ENCODE results near the gene GALNT9. TPM values are rescaled to one million over a fixed set of nuclear protein-coding genes. Genes with fewer than 3 reads are reported as not detected.

GALNT9 gene
- total RNA-seq, 2 experiments from 2014 or later = not detected

DNA sequence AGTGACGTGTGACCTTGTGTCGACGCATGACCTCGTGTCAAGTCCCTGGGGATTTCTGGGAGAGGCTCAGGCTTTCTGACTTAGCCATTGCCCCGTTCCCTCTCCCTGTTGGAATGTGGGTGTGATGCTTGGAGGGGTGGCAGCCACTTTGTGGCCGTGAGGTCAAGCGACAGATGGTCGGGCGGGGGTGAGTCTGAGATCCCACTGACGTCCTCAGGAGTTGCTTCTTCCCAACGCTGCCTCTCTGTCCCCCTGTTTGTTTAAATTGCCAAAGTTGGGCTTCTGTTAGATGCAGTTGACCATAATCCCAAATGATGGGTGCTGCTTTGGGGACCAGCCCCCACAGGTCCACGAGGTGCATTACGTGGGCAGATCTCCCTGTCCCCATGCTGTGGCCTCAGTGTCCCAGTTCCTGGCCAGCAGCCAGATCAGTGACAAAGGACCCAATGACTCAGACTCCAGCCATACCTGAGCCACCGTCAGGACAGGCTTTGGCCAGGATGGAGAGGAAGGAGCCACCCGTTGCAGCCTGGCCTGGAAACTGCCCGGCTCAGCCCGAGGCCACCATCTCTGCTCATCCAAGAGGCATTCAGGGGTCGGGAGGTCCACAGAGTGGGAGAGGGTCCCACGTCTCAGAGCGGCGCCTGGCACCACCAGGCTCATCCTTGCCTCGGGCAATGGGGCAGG, 34.4 kb upstream of the GALNT9 start:
- CTCF ChIA-PET = no interaction called here
- no peaks in the 10 kb centered on the region for H3K27me3 ChIP-seq (ENCODE audit: control insufficient read depth in 1 of 2, insufficient read depth in 2 of 2, low read length in 2 of 2)
- H3K36me3 ChIP-seq (ENCODE audit: insufficient read depth, low read length) = no peaks in the 10 kb centered on the region
- H3K9me3 ChIP-seq (ENCODE audit: control insufficient read depth in 1 of 2, insufficient read depth in 1 of 2, low read length in 2 of 2) = peaks cover 0 to 52% of the 10 kb centered on the region in 2 experiments
- TF ChIP-seq, protein P1, sequence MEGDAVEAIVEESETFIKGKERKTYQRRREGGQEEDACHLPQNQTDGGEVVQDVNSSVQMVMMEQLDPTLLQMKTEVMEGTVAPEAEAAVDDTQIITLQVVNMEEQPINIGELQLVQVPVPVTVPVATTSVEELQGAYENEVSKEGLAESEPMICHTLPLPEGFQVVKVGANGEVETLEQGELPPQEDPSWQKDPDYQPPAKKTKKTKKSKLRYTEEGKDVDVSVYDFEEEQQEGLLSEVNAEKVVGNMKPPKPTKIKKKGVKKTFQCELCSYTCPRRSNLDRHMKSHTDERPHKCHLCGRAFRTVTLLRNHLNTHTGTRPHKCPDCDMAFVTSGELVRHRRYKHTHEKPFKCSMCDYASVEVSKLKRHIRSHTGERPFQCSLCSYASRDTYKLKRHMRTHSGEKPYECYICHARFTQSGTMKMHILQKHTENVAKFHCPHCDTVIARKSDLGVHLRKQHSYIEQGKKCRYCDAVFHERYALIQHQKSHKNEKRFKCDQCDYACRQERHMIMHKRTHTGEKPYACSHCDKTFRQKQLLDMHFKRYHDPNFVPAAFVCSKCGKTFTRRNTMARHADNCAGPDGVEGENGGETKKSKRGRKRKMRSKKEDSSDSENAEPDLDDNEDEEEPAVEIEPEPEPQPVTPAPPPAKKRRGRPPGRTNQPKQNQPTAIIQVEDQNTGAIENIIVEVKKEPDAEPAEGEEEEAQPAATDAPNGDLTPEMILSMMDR (IDR thresholded peaks at IDR 0.05) = no peak
- no peaks in the 10 kb centered on the region for H3K36me3 Mint-ChIP-seq (ENCODE audit: low read depth)
- H3K27me3 Mint-ChIP-seq = peaks cover 3% of the 10 kb centered on the region
- no peak for DNase-seq
- no peak overlapping the region for H3K27ac ChIP-seq (ENCODE audit: low read depth in 1 of 2, low read length in 2 of 2)
- no peaks in the 10 kb centered on the region for H3K9me3 Mint-ChIP-seq
- H3K4me3 Mint-ChIP-seq = no peak overlapping the region
- intact Hi-C loops (cut with DNase I, micrococcal nuclease) = no loop called here
- no peaks in the 10 kb centered on the region for H3K4me1 ChIP-seq (ENCODE audit: insufficient read depth, low read length)
- POLR2A ChIA-PET = no interaction called here
- ATAC-seq (ENCODE audit: poor library complexity) = no peak
- no peak overlapping the region for H3K27ac Mint-ChIP-seq
- no peak overlapping the region for H3K4me3 ChIP-seq (ENCODE audit: low read length)
- no peaks in the 10 kb centered on the region for H3K4me1 Mint-ChIP-seq (ENCODE audit: low read depth)

DNA sequence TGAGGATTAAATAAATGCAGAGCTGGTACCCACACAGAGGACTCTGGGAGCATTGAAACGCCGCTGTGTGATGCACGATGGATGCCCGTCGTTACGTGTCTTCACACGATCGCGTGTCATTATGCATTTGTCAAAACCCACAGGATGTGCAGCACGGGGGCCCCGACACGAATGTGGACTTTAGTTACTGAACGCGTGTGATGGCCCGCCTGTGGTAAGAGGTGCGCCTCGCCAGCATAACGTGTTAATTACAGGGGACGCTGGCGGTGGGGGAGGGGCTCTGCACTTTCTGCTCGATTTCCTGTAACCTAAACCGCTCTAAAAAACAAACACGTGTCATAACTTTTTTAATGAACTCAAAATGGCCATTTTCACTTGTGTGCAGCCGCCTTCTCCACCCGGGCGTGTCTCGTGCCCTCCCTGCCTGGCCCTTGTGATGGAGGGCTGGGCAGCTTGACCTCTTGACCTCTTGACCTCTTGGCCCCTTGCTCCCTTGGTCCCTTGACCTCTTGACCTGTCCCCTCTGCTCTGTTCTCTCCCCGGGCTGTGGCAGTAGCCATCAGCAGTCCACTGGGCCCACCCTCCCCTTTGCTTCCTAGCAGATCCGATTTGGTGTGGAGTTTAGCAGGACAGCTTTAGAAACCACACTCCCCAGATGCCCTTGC, 33.7 kb upstream of the GALNT9 start:
- CTCF ChIA-PET = no interaction called here
- Mint-ChIP-seq H3K9me3 (no peaks in the 10 kb centered on the region), H3K4me1 (ENCODE audit: low read depth) (no peaks in the 10 kb centered on the region), H3K36me3 (ENCODE audit: low read depth) (no peaks in the 10 kb centered on the region), H3K4me3 (no peak overlapping the region), H3K27me3 (no peaks in the 10 kb centered on the region), H3K27ac (no peak overlapping the region)
- Histone ChIP-seq H3K9me3 (ENCODE audit: control insufficient read depth in 1 of 2, insufficient read depth in 1 of 2, low read length in 2 of 2) (peaks cover 0 to 59% of the 10 kb centered on the region in 2 experiments), H3K4me3 (ENCODE audit: low read length) (no peak overlapping the region), H3K36me3 (ENCODE audit: insufficient read depth, low read length) (no peaks in the 10 kb centered on the region), H3K27me3 (ENCODE audit: control insufficient read depth in 1 of 2, insufficient read depth in 2 of 2, low read length in 2 of 2) (no peaks in the 10 kb centered on the region), H3K27ac (ENCODE audit: low read depth in 1 of 2, low read length in 2 of 2) (no peak overlapping the region), H3K4me1 (ENCODE audit: insufficient read depth, low read length) (no peaks in the 10 kb centered on the region)
- DNase-seq (no peak), ATAC-seq (ENCODE audit: poor library complexity) (no peak)
- POLR2A ChIA-PET = no interaction called here
- intact Hi-C loops (cut with DNase I, micrococcal nuclease) = no loop called here
- TF ChIP-seq, protein P1 (IDR thresholded peaks at IDR 0.05) = no peak

DNA sequence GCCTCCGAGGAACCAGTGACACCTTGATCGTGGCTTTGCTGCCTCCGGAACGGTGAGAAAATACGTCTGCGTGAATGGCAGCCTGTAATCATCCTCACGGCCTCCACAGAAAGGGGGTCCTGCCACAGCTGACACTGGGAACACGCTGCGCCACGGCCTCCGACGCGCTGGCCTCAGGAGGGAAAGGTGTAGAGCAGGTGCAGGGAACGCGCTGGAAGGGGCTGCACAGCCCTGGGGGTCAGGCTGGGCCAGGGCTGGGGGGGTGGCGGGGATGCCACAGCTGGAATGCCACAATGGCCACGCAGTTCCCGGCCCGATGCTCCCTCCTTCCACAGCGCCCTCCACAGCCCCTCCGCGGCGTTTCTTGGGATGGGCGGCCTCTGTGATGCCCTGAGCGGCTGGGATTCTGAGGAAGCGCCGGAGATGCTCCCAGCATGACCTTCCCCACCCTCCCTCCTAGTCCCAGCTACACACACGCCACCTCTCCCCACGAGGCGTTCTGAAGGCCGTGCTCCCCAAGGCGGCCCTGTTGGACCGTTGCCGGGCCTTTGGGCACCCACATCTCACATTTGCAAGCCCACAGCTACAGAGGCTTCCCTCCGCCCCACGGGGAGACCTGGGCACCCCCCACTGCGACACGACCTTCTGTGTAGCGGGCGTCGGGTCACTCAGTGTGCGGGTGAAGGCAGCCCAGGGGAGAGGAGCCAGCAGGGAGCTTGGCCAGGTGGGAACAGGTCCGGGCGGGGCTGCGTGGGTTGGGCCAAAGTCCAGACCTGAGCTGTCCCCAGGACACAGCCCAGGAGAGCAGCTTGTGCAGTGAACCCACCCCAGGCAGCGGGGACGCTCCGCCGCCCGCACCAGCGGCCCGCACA, 31.8 kb upstream of the GALNT9 start:
- no peak overlapping the region for H3K27ac ChIP-seq (ENCODE audit: low read depth in 1 of 2, low read length in 2 of 2)
- H3K4me1 ChIP-seq (ENCODE audit: insufficient read depth, low read length) = no peaks in the 10 kb centered on the region
- H3K4me3 Mint-ChIP-seq = no peak overlapping the region
- H3K9me3 Mint-ChIP-seq = no peaks in the 10 kb centered on the region
- H3K27me3 ChIP-seq (ENCODE audit: control insufficient read depth in 1 of 2, insufficient read depth in 2 of 2, low read length in 2 of 2) = no peaks in the 10 kb centered on the region
- H3K27ac Mint-ChIP-seq = no peak overlapping the region
- intact Hi-C loops (cut with DNase I, micrococcal nuclease) = no loop called here
- H3K27me3 Mint-ChIP-seq = no peaks in the 10 kb centered on the region
- H3K4me3 ChIP-seq (ENCODE audit: low read length) = no peak overlapping the region
- ChIA-PET CTCF (no interaction called here), POLR2A (no interaction called here)
- no peaks in the 10 kb centered on the region for H3K36me3 ChIP-seq (ENCODE audit: insufficient read depth, low read length)
- H3K9me3 ChIP-seq (ENCODE audit: control insufficient read depth in 1 of 2, insufficient read depth in 1 of 2, low read length in 2 of 2) = peaks cover 0 to 60% of the 10 kb centered on the region in 2 experiments
- TF ChIP-seq, protein P1 (IDR thresholded peaks at IDR 0.05) = no peak
- ATAC-seq (ENCODE audit: poor library complexity) = no peak
- no peaks in the 10 kb centered on the region for H3K36me3 Mint-ChIP-seq (ENCODE audit: low read depth)
- no peaks in the 10 kb centered on the region for H3K4me1 Mint-ChIP-seq (ENCODE audit: low read depth)
- no peak for DNase-seq

All from CD4-positive, alpha-beta T cell (primary cell).